Heart left ventricle (tissue), 13 donors: ENCODE results near the gene CNNM3.

ENCODE experiments used
- CTCF ChIP-seq, 12 donors: fragments of 200-600 bp; sonication (generic) in 4 of 12; IDR thresholded peaks; one replicate each; pipeline versions ENCODE4 v1.5.0 to v1.8.0; 2018 to 2022; ENCODE audit warnings: antibody characterized with exemption in 12 of 12, mild to moderate bottlenecking in 5 of 12
- POLR2A ChIP-seq, 2 donors: fragments of 450-650 bp; IDR thresholded peaks; one replicate each; pipeline ENCODE4 v1.6.1; 2017; ENCODE audit warnings: antibody characterized with exemption in 2 of 2, mild to moderate bottlenecking in 2 of 2, moderate library complexity in 2 of 2
- donor health status: ischemic (EF 13 %, LVEDD 7.1; RV severe dilation, severe dysfunction).
- donor health status: DM: no; HTN: yes; CAD: no.
- donor health status: DM: no; HTN: no; CAD: no.
- donor health status: ischemic (EF 25% LVEDD 6.9; RV normal size, moderate dysfunction).
- donor health status: ischemic (EF 25% LVEDD 5.7; RV mildly dilated, moderate dysfunction).
- donor health status: ischemic (EF 35%, LVEDD 5.7; RV mildly dilated, moderate dysfunction).
- donor health status: nonischemic (EF 11% LVEDD 7.7; RV severe dilation, severe dysfunction).
- donor health status: DM: yes; HTN: yes; CAD: no.
- donor health status: PGD.
- donor health status: ischemic (EF 29% LVEDD 5.4; RV normal size, mild dysfunction).
- donor health status: nonischemic (EF 23%, LVEDD 6.1; RV moderate dilation, normal function).

GRCh38 chr2:96878796-96879544 lies 62.9 kb downstream of the CNNM3 start:
- TF ChIP-seq CTCF (IDR thresholded peaks at IDR 0.05) (no peak), POLR2A (IDR thresholded peaks at IDR 0.05) (no peak)
